SK-N-SH treated with all-trans-retinoic acid at 6 μM for 48 hours (cell line): ENCODE results near the gene AOPEP.

Experiments
- ATAC-seq: fragments of 200-7000 bp; cut with Tn5 transposase; 3 replicates; pipeline ENCODE4 v1.9.1; 2020; ENCODE audit warnings: mild to moderate bottlenecking, moderate library complexity
- CREB5 ChIP-seq: fragments of 250-450 bp; sonication (Bioruptor Pico); IDR thresholded peaks from 2 replicates; pipeline ENCODE4 v1.5.1; 2020; ENCODE audit warnings: low read depth, mild to moderate bottlenecking, moderate library complexity
- CSDC2 ChIP-seq: fragments of 250-450 bp; sonication (Bioruptor Pico); IDR thresholded peaks from 2 replicates; pipeline ENCODE4 v1.5.0; 2020; ENCODE audit warnings: mild to moderate bottlenecking, moderate library complexity
- CSRNP3 ChIP-seq: fragments of 250-450 bp; sonication (Bioruptor Pico); IDR thresholded peaks from 2 replicates; pipeline ENCODE4 v1.5.1; 2021; ENCODE audit warnings: mild to moderate bottlenecking, moderate library complexity
- ESRRG ChIP-seq: fragments of 250-450 bp; sonication (Bioruptor Pico); IDR thresholded peaks from 2 replicates; pipeline ENCODE4 v1.6.1; 2021; ENCODE audit warnings: mild to moderate bottlenecking
- GLIS3 ChIP-seq: fragments of 250-450 bp; sonication (Bioruptor Pico); IDR thresholded peaks from 2 replicates; pipeline ENCODE4 v1.5.0; 2020; ENCODE audit warnings: mild to moderate bottlenecking, moderate library complexity
- ISL1 ChIP-seq: fragments of 250-450 bp; sonication (Bioruptor Pico); IDR thresholded peaks from 2 replicates; pipeline ENCODE4 v2.1.2; 2022; ENCODE audit warnings: mild to moderate bottlenecking, moderate library complexity
- OSR1 ChIP-seq: fragments of 250-450 bp; sonication (Bioruptor Pico); IDR thresholded peaks from 2 replicates; pipeline ENCODE4 v1.8.0; 2022; ENCODE audit warnings: moderate library complexity, mild to moderate bottlenecking, inconsistent platforms
- RARB ChIP-seq: fragments of 250-450 bp; sonication (Bioruptor Pico); IDR thresholded peaks from 2 replicates; pipeline ENCODE4 v1.8.0; 2021; ENCODE audit warnings: mild to moderate bottlenecking, moderate library complexity
- SNAI2 ChIP-seq: fragments of 250-450 bp; sonication (Bioruptor Pico); IDR thresholded peaks from 2 replicates; pipeline ENCODE4 v1.5.0; 2020; ENCODE audit warnings: mild to moderate bottlenecking, moderate library complexity
- TCF4 ChIP-seq: fragments of 250-450 bp; sonication (Bioruptor Pico); IDR thresholded peaks from 2 replicates; pipeline ENCODE4 v1.8.0; 2021; ENCODE audit warnings: mild to moderate bottlenecking, moderate library complexity, borderline replicate concordance
- TOX ChIP-seq: fragments of 250-450 bp; sonication (Bioruptor Pico); IDR thresholded peaks from 2 replicates; pipeline ENCODE4 v1.8.0; 2021; ENCODE audit warnings: mild to moderate bottlenecking, moderate library complexity, borderline replicate concordance
- TSHZ2 ChIP-seq: fragments of 250-450 bp; sonication (Bioruptor Pico); IDR thresholded peaks from 2 replicates; pipeline ENCODE4 v1.5.0; 2020; ENCODE audit warnings: mild to moderate bottlenecking, moderate library complexity
- ZC3H10 ChIP-seq: fragments of 250-450 bp; sonication (Bioruptor Pico); IDR thresholded peaks from 2 replicates; pipeline ENCODE4 v1.5.1; 2021; ENCODE audit warnings: mild to moderate bottlenecking, moderate library complexity
- ZFP30 ChIP-seq: fragments of 450-650 bp; formaldehyde crosslinking; IDR thresholded peaks from 2 replicates; pipeline ENCODE4 v1.5.0; 2022; ENCODE audit warnings: mild to moderate bottlenecking, moderate library complexity
- ZNF565 ChIP-seq: fragments of 450-650 bp; formaldehyde crosslinking; conservative IDR thresholded peaks from 2 replicates; pipeline ENCODE4 v1.5.0; 2020; ENCODE audit warnings: low read depth, mild to moderate bottlenecking, moderate library complexity
- ZNF70 ChIP-seq: fragments of 450-650 bp; formaldehyde crosslinking; IDR thresholded peaks from 2 replicates; pipeline ENCODE4 v1.5.0; 2020; ENCODE audit warnings: mild to moderate bottlenecking, moderate library complexity
- ZNF8 ChIP-seq: fragments of 450-650 bp; formaldehyde crosslinking; IDR thresholded peaks from 2 replicates; pipeline ENCODE4 v1.5.0; 2020; ENCODE audit warnings: mild to moderate bottlenecking, moderate library complexity
- TF ChIP-seq, protein P1 (sequence below): fragments of 250-450 bp; sonication (Bioruptor Pico); IDR thresholded peaks from 2 replicates; pipeline ENCODE4 v1.8.0; 2021; ENCODE audit warnings: low read depth, mild to moderate bottlenecking, moderate library complexity, borderline replicate concordance

The AOPEP gene

DNA sequence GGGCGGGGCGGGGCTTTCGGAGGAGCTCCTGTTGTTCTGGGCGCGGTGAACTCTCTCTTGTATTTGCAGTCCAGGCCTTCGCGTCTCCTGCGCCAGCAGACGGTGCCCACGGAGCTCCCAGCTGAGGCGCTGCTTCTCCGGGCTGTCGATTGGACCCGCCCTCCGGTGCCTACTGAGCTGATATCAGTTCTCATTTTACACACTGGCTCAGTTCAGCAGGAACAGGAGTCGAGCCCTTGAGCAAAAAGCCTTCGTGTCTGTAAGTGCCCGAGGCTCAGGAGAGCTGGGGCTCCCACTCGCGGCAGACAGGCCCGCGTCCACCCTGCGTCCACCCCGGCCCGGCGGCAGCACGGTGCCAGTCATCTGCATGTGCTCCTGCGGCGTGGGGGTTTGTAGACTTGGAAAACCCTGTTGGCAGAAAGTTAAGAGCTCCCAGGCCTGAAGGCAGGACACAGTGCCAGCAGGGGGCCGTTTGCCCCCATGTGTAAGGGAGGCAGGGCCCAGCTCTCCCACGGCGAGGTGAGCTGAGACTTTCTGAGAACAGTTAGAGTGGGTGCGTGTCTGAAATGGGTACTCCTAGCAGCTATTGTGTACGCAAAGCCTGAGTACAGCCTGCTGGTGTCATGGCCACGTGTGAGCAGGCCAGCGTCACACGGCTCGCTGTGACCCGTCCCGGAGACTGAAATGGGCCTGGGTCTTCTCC lies 359.5 kb downstream of the AOPEP start (continued):
- TF ChIP-seq SNAI2 (no peak), TCF4 (CRISPR knock-in tag) (no peak), TSHZ2 (CRISPR knock-in tag) (no peak)

- TF ChIP-seq GLIS3 (CRISPR knock-in tag) (no peak), SNAI2 (no peak), TOX (CRISPR knock-in tag) (no peak), CSRNP3 (no peak), ZNF565 (CRISPR knock-in tag) (no peak), TSHZ2 (CRISPR knock-in tag) (no peak), ZNF8 (CRISPR knock-in tag) (no peak), ESRRG (CRISPR knock-in tag) (no peak), ZFP30 (no peak), ZNF70 (no peak), CSDC2 (CRISPR knock-in tag) (no peak)
- TF ChIP-seq, protein P1, sequence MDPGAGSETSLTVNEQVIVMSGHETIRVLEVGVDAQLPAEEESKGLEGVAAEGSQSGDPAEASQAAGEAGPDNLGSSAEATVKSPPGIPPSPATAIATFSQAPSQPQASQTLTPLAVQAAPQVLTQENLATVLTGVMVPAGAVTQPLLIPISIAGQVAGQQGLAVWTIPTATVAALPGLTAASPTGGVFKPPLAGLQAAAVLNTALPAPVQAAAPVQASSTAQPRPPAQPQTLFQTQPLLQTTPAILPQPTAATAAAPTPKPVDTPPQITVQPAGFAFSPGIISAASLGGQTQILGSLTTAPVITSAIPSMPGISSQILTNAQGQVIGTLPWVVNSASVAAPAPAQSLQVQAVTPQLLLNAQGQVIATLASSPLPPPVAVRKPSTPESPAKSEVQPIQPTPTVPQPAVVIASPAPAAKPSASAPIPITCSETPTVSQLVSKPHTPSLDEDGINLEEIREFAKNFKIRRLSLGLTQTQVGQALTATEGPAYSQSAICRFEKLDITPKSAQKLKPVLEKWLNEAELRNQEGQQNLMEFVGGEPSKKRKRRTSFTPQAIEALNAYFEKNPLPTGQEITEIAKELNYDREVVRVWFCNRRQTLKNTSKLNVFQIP = no peak
- ATAC-seq = no peak
These were observed 360.1 kb downstream of the AOPEP start for GRCh38 chr9:95086564-95086955.

- TF ChIP-seq ESRRG (CRISPR knock-in tag) = no peak
- no peak for TF ChIP-seq CREB5 (CRISPR knock-in tag)
- no peak for TF ChIP-seq CSDC2 (CRISPR knock-in tag)
These were observed 361.3 kb downstream of the AOPEP start for GRCh38 chr9:95087659-95088242.

GRCh38 chr9:95088421-95089161 lies 362.1 kb downstream of the AOPEP start:
- ATAC-seq = no peak
- TF ChIP-seq CSDC2 (CRISPR knock-in tag) = no peak
- no peak for TF ChIP-seq SNAI2
- no peak for TF ChIP-seq ZC3H10
- no peak for TF ChIP-seq OSR1
- no peak for TF ChIP-seq CSRNP3
- no peak for TF ChIP-seq ISL1 (CRISPR knock-in tag)
- TF ChIP-seq TOX (CRISPR knock-in tag) = no peak
- no peak for TF ChIP-seq RARB
- no peak for TF ChIP-seq TCF4 (CRISPR knock-in tag)
- no peak for TF ChIP-seq ZNF565 (CRISPR knock-in tag)
- TF ChIP-seq GLIS3 (CRISPR knock-in tag) = no peak
- TF ChIP-seq CREB5 (CRISPR knock-in tag) = no peak

More at GRCh38 chr9:95087659-95088242, 361.3 kb downstream of the AOPEP start:
- no peak for ATAC-seq
